OCI-LY1 (cell line): ENCODE results near the gene LACC1.

ENCODE experiments used
- EZH2 ChIP-seq: fragments of 200-600 bp; sonication (generic), shearing (Covaris generic); IDR thresholded peaks from 2 replicates; pipeline ENCODE4 v1.8.0; 2017; ENCODE audit warnings: borderline replicate concordance, mixed run types, mild to moderate bottlenecking, antibody characterized with exemption, low read length, moderate library complexity, mixed read lengths
- TF ChIP-seq, protein P1 (sequence below): fragments of 200-600 bp; sonication (generic), shearing (Covaris generic); IDR thresholded peaks from 2 replicates; pipeline ENCODE4 v1.5.1; 2017; ENCODE audit warnings: mild to moderate bottlenecking, antibody characterized with exemption, low read length, moderate library complexity, mixed read lengths

DNA sequence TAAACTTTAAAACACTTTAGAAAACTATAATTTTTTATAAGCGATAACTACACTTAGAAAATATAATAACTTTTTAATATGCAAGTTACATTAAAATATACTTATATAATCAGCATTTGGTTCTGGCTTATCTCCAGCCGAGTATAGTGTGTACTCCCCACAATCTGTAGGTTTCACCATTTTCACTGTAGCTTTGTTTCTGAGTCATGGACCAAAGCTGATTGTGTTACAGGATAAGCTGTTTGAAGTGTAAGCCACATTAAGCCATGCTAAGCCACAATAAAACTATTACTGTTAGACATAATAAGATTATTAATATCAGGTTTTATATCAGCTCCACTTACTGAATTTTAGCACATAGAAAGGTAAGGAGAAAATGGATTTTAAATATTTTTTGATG lies 44.0 kb upstream of the LACC1 start:
- TF ChIP-seq, protein P1, sequence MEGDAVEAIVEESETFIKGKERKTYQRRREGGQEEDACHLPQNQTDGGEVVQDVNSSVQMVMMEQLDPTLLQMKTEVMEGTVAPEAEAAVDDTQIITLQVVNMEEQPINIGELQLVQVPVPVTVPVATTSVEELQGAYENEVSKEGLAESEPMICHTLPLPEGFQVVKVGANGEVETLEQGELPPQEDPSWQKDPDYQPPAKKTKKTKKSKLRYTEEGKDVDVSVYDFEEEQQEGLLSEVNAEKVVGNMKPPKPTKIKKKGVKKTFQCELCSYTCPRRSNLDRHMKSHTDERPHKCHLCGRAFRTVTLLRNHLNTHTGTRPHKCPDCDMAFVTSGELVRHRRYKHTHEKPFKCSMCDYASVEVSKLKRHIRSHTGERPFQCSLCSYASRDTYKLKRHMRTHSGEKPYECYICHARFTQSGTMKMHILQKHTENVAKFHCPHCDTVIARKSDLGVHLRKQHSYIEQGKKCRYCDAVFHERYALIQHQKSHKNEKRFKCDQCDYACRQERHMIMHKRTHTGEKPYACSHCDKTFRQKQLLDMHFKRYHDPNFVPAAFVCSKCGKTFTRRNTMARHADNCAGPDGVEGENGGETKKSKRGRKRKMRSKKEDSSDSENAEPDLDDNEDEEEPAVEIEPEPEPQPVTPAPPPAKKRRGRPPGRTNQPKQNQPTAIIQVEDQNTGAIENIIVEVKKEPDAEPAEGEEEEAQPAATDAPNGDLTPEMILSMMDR, result no peak
- no peak for TF ChIP-seq EZH2
